HUDEP-2 (cell line): ENCODE measurements around the gene PSG1.
"Not testable (repeated sequence)": the region's sequence is repeated elsewhere in the genome, so short reads cannot be mapped to it uniquely, and the experiment has no call there.

Experiments
- DNase-seq, 76 experiments: peaks; one replicate each; lab custom pipeline; 2025; ENCODE audit not compliant: unreplicated experiment in 76 of 76; lab: John Stamatoyannopoulos, UW

Gene PSG1

DNA sequence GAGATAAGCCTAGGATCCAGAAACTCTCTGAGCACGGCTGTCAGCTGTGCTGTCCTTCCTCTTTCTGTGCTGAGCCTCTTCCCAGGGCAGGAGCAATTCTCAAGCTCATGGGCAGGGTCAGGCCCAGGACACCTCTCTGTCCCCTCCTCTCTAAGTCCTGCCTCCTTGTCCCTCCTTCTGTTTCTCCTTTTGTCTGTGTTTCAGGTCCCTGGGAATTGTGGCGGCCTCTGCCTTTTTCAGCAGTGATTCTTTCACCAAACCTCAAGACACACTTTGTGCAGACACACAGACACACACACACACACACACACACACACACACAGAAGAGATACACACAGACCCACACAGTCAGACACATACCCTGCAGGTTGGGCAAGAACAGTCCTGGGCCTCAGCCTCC is at the start of gene PSG1:
PSG1 (minus strand) TSS at position 101 of the 400 bp plus-strand sequence. CDS start 132 bp downstream, outside the sequence.
- DNase-seq, result no peak

DNA sequence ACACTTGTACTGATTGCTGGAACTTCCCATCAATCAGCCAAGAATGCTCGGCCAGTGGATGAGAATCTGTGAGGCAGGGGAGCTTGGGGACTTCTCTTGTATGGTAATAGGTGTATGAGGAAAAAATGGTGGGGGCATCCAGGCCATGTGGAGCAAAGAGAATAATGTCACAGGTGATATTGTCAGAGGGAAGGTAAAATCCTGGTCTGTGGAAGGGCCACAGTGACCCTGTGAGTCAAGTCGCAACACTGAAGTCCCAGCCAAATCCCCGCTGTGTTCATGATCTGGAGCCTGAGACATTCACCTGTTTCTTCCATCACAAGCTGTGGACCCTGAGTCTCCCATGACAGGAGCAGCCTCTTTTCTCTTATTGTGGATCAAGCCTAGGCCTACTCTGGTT is 49.4 kb upstream of the PSG1 start:
- DNase-seq, result no peak

DNA sequence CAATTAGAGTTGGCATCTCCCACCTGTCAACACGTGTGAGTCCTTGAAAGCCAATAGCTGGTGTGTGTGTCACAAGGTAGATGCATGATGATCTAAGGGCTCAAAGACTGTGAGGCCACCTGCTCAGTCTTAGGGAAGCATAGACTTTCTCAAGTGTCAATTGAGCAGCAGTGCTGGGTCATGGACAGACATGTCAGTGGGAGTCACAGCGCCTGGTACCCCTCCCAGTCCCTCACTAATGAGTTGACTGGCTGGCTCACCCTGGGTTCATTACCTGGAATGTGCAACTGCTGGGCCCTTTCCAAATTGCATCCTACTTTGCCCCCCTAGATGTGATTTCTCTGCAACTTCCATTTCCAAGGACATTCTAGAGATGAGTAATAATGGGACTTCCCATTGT is 47.3 kb upstream of the PSG1 start:
- no peak for DNase-seq

DNA sequence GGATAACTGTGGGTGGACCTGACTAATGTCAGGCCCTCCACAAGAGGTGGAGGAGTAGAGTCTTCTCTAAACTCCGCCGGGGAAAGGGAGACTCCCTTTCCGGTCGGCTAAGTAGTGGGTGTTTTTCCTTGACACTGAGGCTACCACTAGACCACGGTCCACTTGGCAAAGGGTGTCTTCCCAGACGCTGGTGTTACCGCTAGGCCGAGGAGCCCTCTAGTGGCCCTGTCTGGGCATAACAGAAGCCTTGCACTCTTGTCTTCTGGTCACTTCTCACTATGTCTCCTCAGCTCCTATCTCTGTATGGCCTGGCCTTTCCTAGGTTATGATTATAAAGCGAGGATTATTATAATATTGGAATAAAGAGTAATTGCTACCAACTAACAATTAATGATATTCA is 43.6 kb upstream of the PSG1 start:
- DNase-seq, result peak in 45 of 76 experiments; percentile 2 to 74 (median 28)

DNA sequence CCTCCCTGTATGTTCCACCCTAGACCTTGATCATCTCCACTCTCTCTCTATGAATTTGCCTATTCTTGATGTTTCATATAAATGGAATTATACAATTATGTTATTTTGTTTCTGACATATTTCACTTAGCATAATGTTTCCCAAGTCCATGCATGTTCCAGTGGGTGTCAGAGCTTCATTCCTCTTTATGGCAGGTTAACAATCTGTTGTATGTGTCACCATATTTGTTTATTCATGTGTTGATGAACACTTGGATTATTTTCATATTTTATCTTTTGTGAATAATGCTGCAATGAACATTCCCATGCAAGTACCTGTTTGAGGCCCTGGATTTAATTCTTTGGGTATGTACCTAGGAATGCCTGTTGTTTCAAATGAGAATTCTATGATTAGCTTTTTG is 41.5 kb upstream of the PSG1 start:
- DNase-seq, result not testable (repeated sequence)

DNA sequence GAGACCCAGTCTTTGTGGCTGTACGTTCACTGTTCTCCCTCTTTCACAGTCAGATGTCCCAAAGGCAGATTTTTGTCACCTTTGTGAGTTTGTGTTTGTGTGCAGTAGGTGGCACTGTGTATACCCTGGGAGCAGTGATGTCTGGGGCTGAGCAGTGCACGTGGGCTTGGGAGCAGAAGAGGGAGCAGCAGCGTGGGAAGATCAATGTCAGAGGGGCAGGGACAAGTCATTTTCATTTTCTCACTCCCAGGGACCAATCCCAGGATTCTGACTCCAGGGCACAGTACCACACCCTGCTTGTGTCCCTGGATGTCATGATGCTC is 40.2 kb upstream of the PSG1 start:
- peak in 1 of 76 experiments; percentile 23 for DNase-seq

DNA sequence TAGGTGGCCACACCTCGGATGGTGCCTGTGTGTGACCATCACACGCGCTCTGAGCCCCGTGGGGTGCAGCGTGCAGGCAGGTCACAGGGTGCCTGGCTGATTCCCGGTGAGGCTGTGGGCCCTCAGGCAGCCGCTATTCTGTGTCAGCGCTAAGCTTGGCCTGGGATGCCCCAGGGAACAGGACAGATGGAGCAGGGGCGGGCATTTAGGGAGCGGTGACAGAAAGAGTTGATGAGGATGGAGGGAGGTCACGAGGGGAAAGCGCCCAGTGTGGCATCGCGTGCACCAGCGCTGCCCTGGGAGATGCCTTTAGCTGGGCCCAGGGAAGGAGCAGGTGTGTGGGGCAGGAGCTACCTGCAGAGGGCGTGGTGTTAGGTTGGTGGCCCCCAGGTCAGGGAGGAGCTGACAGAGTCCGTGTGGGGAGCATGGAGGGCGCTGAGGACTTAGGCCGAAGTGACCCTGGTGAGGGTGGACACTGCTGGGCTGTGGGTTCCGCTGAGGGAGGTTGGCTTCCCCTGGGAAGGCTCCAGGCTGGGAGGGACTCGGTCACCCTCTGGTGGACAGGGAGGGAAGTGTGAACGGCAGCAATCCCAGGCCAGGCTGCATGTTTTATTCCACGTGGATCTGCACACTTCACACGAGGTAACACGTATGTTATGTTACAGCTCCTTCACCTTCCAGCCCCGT is 39.7 kb upstream of the PSG1 start:
- peak in 2 of 76 experiments; percentile 4 to 17 for DNase-seq

DNA sequence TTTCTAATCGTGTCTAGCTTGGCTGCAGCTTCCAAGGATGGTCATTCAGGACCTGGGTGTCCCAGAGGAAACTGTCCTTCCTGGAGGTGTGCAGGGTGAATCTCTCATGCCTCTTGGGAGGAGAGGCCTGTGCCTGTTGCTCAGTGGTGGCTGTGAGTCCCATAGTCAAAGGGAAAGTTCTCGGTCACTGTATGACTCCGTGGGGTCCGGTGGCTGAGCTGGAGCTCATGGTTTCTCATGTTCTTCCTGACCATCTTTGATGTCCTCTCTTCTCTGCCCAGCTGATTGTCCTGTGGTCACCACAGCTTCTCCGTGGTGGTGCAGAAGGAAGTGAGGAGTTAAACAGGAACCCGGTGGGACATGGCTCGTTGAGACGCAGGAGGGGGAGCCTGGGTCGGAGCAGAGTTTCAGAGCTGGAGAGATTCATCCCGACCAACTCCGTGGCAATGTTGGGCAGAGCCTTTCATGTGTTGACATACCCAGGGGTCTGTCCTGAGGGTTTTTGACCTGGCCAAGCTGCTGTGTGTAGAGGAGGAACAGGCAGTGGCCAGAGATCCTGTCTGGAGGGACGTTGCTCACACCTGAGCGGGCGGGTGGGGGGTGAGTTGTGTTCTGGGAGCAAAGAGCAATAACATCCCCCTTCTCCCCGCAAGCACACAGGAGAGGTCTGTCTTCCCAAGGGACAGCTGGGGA is 39.0 kb upstream of the PSG1 start:
- not testable (repeated sequence) for DNase-seq

DNA sequence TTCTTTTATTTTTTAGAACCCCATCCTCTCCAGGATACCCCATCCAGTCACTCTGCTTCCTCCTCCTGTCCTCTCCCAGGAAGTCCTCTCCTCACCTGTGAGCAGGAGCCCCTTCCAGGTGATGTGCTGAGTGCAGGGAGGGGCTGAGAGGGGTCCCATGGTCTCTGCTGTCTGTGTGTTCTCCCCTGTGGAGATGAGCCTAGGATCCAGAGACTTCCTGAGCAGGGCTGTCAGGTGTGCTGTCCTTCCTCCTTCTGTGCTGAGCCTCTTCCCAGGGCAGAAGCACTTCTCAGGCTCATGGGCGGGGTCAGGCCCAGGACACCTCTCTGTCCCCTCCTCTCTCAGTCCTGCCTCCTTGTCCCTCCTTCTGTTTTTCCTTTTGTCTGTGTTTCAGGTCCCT is 38.1 kb upstream of the PSG1 start, which contains the start of gene PSG6:
PSG6 (minus strand) TSS at position 261 of the 400 bp plus-strand sequence; CDS start at position 159, 102 bp downstream.
- not testable (repeated sequence) for DNase-seq

DNA sequence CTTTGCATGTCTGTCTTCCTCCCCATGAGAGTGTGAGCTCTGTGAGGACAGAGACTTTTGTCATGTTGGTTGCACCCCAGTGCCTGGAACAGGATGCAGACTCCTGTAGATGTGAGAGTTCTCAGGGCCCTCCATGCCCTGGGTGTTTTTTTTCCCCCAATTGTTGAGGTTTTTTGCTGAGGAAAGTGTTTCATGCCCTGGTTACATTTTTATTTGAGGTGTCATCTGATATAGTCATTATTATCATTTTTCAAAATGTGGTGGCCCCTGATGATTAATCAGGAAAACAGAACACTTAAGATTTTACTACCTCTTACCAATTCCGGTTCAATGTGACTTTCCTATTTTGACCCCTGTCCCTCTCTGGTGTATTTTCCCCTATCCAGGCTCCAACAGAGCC is 37.4 kb upstream of the PSG1 start:
- DNase-seq, result not testable (repeated sequence)

DNA sequence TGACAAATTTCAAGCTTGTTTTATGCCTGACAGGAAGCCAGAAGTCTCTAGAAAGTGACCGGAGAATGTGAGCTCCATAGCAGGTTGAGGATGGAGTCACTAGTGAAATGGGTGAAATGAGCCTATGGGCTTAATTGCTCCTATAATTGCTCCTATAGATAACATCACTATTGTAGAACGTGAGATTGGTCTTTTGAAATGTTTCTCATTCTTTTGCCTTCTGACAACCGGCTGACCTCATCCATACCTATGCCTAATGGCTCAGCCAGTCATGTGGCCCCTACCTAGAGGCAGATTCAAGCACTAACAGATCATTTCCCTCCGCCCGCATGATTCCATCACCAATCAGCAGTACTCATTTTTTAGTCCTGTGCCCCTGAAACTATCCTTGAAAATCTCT is 34.0 kb upstream of the PSG1 start:
- not testable (repeated sequence) for DNase-seq

DNA sequence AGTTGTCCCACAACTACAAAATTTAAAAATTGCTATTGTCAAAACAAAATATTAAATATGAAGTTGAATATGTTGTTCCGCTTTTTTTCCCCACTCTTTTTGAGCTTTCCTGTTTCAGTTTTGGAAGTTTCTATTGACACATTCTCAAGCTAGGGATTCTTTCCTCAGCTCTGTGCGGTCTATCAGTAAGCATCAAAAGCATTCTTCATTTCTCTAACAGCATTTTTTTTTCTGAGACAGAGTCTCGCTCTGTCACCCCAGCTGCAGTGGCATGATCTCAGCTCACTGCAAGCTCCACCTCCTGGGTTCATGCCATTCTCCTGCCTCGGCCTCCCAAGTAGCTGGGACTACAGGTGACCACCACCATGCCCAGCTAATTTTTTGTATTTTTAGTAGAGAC is 33.4 kb upstream of the PSG1 start:
- DNase-seq, result not testable (repeated sequence)

DNA sequence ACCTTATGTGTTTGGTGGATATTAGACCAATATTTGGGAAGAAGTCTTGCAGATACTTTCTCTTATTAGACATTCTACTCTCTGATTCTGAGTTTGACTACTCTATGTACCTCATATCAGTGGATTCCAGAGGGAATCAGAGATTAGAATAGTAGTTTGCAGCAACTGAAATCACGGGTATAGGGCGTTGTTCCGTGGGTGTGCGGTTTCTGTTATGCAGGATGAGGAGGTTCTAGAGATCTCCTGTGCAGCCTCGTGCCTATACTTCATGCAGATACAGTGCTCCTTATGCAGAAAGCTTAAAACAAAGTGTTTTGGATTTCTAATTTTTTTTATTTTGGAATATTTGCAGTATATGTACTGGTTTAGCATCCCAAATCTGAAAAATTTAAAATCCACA is 32.2 kb upstream of the PSG1 start:
- DNase-seq, result not testable (repeated sequence)

DNA sequence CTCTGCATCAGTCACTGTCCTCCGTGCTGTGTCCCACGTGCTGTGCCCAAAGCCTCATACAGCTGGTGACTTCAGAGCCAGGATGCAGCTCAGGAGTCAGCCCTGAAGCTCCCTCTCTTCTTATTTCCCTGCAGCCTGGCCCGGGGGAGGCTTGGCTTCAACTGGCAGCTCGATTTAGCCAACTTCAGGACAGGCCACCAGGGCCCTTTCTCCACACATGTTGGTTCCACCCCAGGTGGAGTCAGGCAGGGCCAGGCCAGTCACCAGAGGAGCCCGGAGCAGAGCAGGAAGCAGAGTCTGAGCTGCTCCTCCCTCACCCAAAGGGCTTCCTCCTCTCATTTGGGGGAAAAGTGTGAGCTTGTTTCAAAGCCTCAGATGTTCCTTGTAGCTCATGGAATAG is 26.6 kb upstream of the PSG1 start:
- not testable (repeated sequence) for DNase-seq

DNA sequence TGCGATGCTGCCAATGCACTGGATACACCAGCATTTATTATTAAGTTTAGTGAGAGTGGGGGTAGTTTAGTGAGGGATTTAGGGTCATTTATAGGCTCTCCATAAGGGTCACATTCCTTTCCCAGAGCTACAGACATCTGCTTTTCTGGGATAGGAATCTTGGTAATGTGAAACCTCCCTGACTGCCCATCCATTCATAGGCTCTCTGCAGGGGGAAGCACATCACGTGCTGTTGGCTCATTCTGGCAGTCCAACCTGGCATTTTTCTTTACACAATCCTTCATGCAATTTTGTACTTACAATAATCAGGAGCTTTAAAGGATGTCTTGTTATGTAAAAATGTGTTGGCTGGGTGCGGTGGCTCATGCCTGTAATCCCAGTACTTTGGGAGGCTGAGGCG is 21.0 kb upstream of the PSG1 start:
- not testable (repeated sequence) for DNase-seq

DNA sequence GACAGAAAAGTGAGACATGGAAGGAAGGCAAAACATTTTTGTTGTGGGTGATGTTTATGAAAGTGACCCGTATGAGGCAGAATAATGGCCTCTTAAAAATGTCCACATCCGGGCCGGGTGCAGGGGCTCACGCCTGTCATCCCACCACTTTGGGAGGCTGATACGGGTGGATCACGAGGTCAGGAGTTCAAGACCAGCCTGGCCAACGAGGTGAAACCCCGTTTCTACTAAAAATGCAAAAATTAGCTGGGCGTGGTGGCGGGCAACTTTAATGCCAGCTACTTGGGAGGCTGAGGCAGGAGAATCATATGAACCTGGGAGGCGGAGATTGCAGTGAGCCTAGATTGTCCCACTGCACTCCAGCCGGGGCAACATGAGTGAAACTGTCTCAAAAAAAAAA is 20.2 kb upstream of the PSG1 start:
- DNase-seq, result not testable (repeated sequence)

DNA sequence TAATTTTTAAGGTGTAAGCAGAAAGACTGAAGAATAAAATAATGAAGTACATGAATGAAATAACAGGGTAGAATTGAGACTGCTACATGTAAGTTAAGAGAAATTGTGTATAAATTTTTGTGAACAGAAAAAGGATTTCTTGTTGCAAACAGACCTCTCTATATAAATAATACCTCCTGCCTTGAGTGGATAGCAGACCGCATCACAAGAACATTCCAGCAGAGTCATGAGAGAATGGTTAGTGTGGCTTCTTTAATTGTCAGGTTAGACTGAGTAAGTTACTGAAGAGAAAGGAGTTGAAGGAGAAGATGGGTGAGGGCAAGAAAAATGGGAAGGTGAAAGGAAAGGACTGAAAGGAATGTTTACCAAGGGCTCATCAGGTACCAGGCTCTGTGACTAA is 19.6 kb upstream of the PSG1 start:
- DNase-seq, result not testable (repeated sequence)

DNA sequence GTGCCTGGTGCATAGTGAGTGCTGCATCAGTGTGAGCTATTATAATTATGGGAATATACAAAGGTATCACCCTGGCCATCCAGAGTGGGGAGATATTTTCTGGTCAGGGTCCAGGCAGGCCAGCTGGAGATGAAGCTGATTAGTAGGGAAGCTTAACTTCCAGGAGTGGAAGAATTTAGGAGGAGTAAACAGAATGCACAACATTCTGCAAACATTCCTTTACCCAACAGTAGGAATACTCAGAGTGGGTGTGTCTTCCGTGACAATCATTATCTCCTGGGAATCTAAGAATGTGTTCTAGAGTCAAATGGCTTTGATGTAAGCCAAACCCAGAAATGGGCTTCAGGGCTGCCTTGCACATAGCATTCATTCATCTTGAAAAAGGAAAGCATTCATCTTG is 19.1 kb upstream of the PSG1 start:
- DNase-seq, result not testable (repeated sequence)

DNA sequence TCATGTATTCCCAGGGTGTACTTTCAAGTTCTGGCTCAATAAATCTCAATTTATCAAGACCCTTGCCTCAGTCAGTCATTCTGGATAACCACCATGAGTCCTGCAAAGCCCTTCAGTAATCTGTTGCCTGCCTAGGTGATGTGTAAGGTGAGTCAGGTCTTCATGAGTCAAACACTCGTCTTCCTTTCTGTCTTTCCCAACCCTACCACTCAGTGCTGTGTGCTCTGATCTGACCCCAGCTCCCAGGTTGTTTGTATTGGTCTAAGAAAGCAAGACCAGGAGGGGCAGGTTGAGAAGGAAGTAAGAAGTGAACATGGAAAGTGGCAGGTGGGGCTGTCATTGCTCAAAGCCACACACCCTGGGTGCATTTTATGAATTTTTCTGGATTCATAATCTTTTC is 18.2 kb upstream of the PSG1 start:
- not testable (repeated sequence) for DNase-seq

DNA sequence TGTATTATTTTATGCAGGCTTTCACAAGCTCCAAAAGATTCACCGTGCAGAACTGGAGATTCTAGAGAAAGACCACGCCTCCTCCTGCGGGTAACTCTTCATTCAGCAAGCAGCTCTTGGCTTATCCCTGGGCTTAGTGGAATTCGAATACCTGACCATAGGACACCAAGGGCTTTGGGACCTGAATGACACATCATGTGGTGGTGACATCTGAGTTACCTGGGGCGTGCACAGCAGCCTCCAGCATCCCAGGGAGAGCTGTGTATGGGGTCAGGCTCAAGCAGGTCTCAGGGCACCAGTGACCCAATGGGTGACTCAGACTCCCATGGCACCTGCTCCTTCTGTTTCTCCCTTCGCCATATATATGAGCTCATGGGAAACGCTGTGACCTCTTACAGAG is 10.9 kb upstream of the PSG1 start:
- not testable (repeated sequence) for DNase-seq

DNA sequence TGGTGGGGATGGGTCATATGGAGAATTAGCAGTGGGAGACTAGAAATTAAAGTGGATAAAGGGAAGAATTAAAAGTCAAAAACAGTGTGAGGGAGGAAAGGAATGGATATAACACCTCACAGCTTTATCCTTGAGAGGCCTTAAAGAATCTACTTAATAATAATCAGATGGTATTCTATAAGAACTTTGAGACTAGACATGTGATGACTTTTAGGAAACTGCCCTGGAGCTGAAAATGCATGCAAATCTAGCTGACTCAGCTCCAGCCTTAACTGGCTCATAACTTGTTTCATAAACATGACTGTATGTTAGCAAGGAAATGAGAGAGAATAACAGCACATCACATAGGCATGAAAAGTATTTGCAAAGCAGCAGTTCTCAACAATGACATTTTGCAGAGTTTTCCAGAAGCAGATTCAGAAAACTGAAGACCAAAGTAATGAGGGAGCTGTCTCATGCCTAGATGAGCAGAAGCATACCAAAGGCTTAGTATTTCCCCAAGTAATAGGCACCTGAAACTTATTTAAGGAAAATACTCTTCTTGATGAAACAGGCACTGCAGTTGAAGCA is 8.4 kb upstream of the PSG1 start:
- not testable (repeated sequence) for DNase-seq

DNA sequence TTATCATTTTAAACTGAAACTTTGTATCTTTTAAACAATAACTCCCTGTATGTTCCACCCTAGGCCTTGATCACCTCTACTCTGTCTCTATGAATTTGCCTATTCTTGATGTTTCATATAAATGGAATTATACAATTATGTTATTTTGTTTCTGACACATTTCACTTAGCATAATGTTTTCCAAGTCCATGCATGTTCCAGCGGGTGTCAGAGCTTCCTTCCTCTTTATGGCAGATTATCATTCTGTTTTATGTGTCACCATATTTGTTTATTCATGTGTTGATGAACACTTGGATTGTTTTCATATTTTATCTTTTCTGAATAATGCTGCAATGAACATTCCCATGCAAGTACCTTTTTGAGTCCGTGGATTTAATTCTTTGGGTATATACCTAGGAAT is 3.2 kb upstream of the PSG1 start:
- DNase-seq, result not testable (repeated sequence)
